Astrocyte (in vitro differentiated cells and primary cell): Measurements from ENCODE around the gene TBC1D24.

Experiments
- EZH2 ChIP-seq: IDR thresholded peaks from 2 replicates; pipeline ENCODE4 v1.6.1; 2012; ENCODE audit warnings: mild to moderate bottlenecking, low read length, inconsistent platforms; ENCODE audit not compliant: insufficient read depth
- TF ChIP-seq, protein P1 (sequence below): IDR thresholded peaks from 2 replicates; pipeline ENCODE4 v1.5.1; 2011; ENCODE audit warnings: low read depth, mild to moderate bottlenecking, inconsistent platforms, low read length, moderate library complexity; ENCODE audit not compliant: insufficient read depth

GRCh38 chr16:2457946-2458345, 17.0 kb upstream of the TBC1D24 start:
- TF ChIP-seq, protein P1, sequence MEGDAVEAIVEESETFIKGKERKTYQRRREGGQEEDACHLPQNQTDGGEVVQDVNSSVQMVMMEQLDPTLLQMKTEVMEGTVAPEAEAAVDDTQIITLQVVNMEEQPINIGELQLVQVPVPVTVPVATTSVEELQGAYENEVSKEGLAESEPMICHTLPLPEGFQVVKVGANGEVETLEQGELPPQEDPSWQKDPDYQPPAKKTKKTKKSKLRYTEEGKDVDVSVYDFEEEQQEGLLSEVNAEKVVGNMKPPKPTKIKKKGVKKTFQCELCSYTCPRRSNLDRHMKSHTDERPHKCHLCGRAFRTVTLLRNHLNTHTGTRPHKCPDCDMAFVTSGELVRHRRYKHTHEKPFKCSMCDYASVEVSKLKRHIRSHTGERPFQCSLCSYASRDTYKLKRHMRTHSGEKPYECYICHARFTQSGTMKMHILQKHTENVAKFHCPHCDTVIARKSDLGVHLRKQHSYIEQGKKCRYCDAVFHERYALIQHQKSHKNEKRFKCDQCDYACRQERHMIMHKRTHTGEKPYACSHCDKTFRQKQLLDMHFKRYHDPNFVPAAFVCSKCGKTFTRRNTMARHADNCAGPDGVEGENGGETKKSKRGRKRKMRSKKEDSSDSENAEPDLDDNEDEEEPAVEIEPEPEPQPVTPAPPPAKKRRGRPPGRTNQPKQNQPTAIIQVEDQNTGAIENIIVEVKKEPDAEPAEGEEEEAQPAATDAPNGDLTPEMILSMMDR: no peak
- no peak for TF ChIP-seq EZH2
